ENCODE measurements around the gene OGFOD2. TPM values are rescaled to one million over a fixed set of nuclear protein-coding genes. Genes with fewer than 3 reads are reported as not detected.

The OGFOD2 gene
- total and polyA plus RNA-seq, 4 donors: 8.0 to 18.6 (median 12.3) TPM

DNA sequence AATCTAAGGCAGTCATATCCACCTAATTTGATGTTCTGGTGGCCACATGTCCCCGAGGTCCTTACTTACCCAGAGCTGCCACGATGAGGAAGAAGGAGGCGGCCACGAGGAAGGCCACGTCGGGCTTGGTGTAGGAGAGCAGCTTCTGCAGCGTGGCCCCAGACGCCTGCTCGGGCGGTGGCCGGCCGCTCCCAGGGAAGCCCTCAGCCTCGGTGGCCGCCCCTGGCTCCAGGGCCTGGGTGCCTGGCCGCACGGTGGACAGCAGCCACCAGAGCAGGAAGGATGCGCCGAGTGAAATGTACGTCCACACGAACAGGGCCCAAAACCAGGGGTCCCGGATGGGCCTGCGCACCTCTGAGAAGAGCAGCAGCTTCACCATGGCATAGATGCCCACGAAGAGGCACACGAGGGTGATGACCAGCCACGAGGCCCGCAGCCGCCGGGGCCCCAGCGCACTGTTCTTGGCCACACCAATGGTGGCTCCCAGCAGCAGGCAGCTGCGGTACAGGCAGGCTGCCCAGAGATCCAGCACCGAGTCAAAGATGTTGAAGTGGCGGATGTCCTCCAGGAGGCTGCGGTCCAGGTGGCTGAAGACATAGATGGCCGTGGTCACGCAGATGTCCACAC lies 15.4 kb upstream of the OGFOD2 start:
- peaks cover 0 to 1% (median 0%) of the 10 kb centered on the region in 4 donors for H3K36me3 ChIP-seq (ENCODE audit: control insufficient read depth in 4 of 4, insufficient read depth in 3 of 4, low read depth in 1 of 4, low read length in 3 of 4)
- 96% methylated on average over 35 of the region's 35 CpGs for WGBS
- H3K9me3 ChIP-seq (ENCODE audit: control insufficient read depth in 4 of 4, low read length in 3 of 4): no peaks in the 10 kb centered on the region
- H3K9ac ChIP-seq (ENCODE audit: low read depth in 1 of 2, low read length in 2 of 2): no peak overlapping the region
- TF ChIP-seq, protein P1, sequence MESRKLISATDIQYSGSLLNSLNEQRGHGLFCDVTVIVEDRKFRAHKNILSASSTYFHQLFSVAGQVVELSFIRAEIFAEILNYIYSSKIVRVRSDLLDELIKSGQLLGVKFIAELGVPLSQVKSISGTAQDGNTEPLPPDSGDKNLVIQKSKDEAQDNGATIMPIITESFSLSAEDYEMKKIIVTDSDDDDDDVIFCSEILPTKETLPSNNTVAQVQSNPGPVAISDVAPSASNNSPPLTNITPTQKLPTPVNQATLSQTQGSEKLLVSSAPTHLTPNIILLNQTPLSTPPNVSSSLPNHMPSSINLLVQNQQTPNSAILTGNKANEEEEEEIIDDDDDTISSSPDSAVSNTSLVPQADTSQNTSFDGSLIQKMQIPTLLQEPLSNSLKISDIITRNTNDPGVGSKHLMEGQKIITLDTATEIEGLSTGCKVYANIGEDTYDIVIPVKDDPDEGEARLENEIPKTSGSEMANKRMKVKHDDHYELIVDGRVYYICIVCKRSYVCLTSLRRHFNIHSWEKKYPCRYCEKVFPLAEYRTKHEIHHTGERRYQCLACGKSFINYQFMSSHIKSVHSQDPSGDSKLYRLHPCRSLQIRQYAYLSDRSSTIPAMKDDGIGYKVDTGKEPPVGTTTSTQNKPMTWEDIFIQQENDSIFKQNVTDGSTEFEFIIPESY (IDR thresholded peaks at IDR 0.05): no peak
- no peak for TF ChIP-seq HNF4G (IDR thresholded peaks at IDR 0.05)
- TF ChIP-seq TAF1 (conservative IDR thresholded peaks at IDR 0.05): no peak
- TF ChIP-seq FOXA1 (IDR thresholded peaks at IDR 0.05): no peak
- no peak for TF ChIP-seq RXRA (IDR thresholded peaks at IDR 0.05)
- no peak for TF ChIP-seq JUND (IDR thresholded peaks at IDR 0.05)
- TF ChIP-seq SP1 (IDR thresholded peaks at IDR 0.05): no peak
- TF ChIP-seq GABPA (IDR thresholded peaks at IDR 0.05 in 1 of 2, conservative IDR thresholded peaks at IDR 0.05 in 1 of 2): no peak
- TF ChIP-seq YY1 (IDR thresholded peaks at IDR 0.05): no peak
- no peak for TF ChIP-seq EGR1 (IDR thresholded peaks at IDR 0.05; ENCODE audit: low read depth in 2 of 2)
- TF ChIP-seq, protein P2, sequence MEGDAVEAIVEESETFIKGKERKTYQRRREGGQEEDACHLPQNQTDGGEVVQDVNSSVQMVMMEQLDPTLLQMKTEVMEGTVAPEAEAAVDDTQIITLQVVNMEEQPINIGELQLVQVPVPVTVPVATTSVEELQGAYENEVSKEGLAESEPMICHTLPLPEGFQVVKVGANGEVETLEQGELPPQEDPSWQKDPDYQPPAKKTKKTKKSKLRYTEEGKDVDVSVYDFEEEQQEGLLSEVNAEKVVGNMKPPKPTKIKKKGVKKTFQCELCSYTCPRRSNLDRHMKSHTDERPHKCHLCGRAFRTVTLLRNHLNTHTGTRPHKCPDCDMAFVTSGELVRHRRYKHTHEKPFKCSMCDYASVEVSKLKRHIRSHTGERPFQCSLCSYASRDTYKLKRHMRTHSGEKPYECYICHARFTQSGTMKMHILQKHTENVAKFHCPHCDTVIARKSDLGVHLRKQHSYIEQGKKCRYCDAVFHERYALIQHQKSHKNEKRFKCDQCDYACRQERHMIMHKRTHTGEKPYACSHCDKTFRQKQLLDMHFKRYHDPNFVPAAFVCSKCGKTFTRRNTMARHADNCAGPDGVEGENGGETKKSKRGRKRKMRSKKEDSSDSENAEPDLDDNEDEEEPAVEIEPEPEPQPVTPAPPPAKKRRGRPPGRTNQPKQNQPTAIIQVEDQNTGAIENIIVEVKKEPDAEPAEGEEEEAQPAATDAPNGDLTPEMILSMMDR (IDR thresholded peaks at IDR 0.05; ENCODE audit: low read depth, low read length, missing input control): no peak
- TF ChIP-seq FOXA2 (IDR thresholded peaks at IDR 0.05): no peak
- TF ChIP-seq RAD21 (IDR thresholded peaks at IDR 0.05): no peak
- TF ChIP-seq NR2F2 (IDR thresholded peaks at IDR 0.05): no peak
- TF ChIP-seq, protein P3, sequence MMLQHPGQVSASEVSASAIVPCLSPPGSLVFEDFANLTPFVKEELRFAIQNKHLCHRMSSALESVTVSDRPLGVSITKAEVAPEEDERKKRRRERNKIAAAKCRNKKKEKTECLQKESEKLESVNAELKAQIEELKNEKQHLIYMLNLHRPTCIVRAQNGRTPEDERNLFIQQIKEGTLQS (IDR thresholded peaks at IDR 0.05): no peak
- TF ChIP-seq, protein P4, sequence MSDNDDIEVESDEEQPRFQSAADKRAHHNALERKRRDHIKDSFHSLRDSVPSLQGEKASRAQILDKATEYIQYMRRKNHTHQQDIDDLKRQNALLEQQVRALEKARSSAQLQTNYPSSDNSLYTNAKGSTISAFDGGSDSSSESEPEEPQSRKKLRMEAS (IDR thresholded peaks at IDR 0.05): no peak
- TF ChIP-seq, protein P5, sequence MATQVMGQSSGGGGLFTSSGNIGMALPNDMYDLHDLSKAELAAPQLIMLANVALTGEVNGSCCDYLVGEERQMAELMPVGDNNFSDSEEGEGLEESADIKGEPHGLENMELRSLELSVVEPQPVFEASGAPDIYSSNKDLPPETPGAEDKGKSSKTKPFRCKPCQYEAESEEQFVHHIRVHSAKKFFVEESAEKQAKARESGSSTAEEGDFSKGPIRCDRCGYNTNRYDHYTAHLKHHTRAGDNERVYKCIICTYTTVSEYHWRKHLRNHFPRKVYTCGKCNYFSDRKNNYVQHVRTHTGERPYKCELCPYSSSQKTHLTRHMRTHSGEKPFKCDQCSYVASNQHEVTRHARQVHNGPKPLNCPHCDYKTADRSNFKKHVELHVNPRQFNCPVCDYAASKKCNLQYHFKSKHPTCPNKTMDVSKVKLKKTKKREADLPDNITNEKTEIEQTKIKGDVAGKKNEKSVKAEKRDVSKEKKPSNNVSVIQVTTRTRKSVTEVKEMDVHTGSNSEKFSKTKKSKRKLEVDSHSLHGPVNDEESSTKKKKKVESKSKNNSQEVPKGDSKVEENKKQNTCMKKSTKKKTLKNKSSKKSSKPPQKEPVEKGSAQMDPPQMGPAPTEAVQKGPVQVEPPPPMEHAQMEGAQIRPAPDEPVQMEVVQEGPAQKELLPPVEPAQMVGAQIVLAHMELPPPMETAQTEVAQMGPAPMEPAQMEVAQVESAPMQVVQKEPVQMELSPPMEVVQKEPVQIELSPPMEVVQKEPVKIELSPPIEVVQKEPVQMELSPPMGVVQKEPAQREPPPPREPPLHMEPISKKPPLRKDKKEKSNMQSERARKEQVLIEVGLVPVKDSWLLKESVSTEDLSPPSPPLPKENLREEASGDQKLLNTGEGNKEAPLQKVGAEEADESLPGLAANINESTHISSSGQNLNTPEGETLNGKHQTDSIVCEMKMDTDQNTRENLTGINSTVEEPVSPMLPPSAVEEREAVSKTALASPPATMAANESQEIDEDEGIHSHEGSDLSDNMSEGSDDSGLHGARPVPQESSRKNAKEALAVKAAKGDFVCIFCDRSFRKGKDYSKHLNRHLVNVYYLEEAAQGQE (IDR thresholded peaks at IDR 0.05): no peak
- no peak for TF ChIP-seq HNF4A (conservative IDR thresholded peaks at IDR 0.05)
- no peak overlapping the region for H3K4me3 ChIP-seq (ENCODE audit: low read depth in 1 of 3, low read length in 3 of 3)
- DNase-seq (ENCODE audit: low spot score): no peak
- H3K27me3 ChIP-seq (ENCODE audit: control insufficient read depth in 4 of 4, insufficient read depth in 4 of 4, low read length in 3 of 4): no peaks in the 10 kb centered on the region
- no peak overlapping the region for H3K27ac ChIP-seq (ENCODE audit: low read depth in 1 of 2, low read length in 2 of 2)
- peaks cover 0 to 3% (median 1%) of the 10 kb centered on the region in 4 donors for H3K4me1 ChIP-seq (ENCODE audit: control insufficient read depth in 4 of 4, insufficient read depth in 4 of 4, low read length in 3 of 4)

Data from liver (tissue), 9 donors.